Activated B cell treated with CpG ODN at 0.5 μM for 24 hours (primary cell): ENCODE measurements around the gene TRPM4. TPM values are rescaled to one million over a fixed set of nuclear protein-coding genes. Genes with fewer than 3 reads are reported as not detected.

Experiments used
- ATAC-seq: fragments of 200-7000 bp; cut with Tn5 transposase; one replicate; pipeline ENCODE4 v1.10.0; 2021; ENCODE audit warnings: low read depth, mild to moderate bottlenecking, moderate library complexity
- CTCF ChIA-PET: fragments of 350-600 bp; sonication (Branson Sonifier 250); formaldehyde crosslinking; loops from one replicate; lab custom pipeline; 2021; ENCODE audit warnings: antibody characterized with exemption; lab: Charles Lee
- POLR2A ChIA-PET: fragments of 350-600 bp; sonication (Branson Sonifier 250); formaldehyde crosslinking; loops from one replicate; lab custom pipeline; 2021; ENCODE audit warnings: antibody characterized with exemption; lab: Charles Lee
- DNase-seq: peaks from one replicate; pipeline ENCODE4 v3.0.0; 2022
- H3K27ac Mint-ChIP-seq: one replicate; pipeline ENCODE4 v1.8.0; 2020; ENCODE audit warnings: mixed read lengths
- H3K27me3 Mint-ChIP-seq: one replicate; pipeline ENCODE4 v1.8.0; 2021; ENCODE audit warnings: mixed read lengths
- H3K36me3 Mint-ChIP-seq: one replicate; pipeline ENCODE4 v1.8.0; 2021; ENCODE audit warnings: low read depth, mixed read lengths
- H3K4me1 Mint-ChIP-seq: one replicate; pipeline ENCODE4 v1.8.0; 2021; ENCODE audit warnings: mixed read lengths
- H3K4me3 Mint-ChIP-seq: one replicate; pipeline ENCODE4 v1.8.0; 2020; ENCODE audit warnings: mild to moderate bottlenecking, mixed read lengths
- H3K9me3 Mint-ChIP-seq: one replicate; pipeline ENCODE4 v1.8.0; 2020; ENCODE audit warnings: mixed read lengths
- intact Hi-C: fragments of 100-400 bp; cut with micrococcal nuclease; formaldehyde crosslinking; loops from one replicate; pipeline ENCODE4 v1.15.1; 2024
- total RNA-seq: library from RNA; stranded (reverse); gene quantifications from 2 replicates; pipeline ENCODE4 v1.2.3, GENCODE V29; 2022
- TF ChIP-seq, protein P1 (sequence below): fragments of 200-600 bp; IDR thresholded peaks from one replicate; pipeline ENCODE4 v1.8.0; 2022; ENCODE audit warnings: antibody characterized with exemption, mild to moderate bottlenecking

Gene TRPM4
- total RNA-seq, 1 donor from 2014 or later, result not detected

DNA sequence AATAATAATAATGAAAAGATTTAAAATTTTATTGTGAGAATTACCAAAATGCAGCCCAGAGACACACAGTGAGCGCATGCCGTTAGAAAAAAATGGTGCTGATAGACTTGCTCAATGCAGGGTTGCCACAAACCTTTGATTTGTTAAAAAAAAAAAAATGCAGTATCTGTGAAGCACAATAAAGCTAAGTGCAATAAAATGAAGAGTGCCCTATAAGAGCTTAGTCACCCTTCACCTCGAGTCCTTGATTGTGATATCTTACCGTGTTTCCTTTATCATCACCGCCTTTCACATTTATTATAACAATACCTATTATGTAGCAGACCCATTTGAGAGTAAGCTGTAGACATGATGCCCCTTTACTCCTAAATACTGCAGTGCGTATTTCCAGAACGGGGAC lies 84.2 kb downstream of the TRPM4 start:
- no peak for ATAC-seq
- CTCF ChIA-PET, result no interaction called here

DNA sequence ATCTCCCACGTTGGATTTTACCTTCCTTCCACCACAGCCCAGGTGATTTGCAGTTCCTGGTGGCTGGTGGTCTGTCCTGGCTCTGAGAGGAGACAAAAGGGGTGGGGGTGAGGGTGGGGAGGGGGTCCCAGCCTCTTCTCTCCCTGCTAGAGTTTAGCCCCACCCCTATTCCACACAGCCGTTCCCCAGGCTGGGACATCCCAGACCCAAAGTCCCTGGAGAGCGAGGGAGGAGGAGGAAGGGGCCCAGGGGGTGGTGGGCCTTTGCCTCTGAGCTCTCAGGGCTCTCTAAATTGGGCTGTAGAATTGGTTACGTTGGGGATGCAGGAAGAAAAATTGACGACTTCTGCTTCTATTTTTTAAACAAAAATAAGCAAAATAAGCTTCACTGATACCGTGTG lies 85.5 kb downstream of the TRPM4 start:
- Mint-ChIP-seq H3K36me3 (no peaks in the 10 kb centered on the region), H3K4me3 (no peak overlapping the region), H3K27me3 (peaks cover 1% of the 10 kb centered on the region), H3K9me3 (no peaks in the 10 kb centered on the region), H3K4me1 (no peaks in the 10 kb centered on the region), H3K27ac (no peak overlapping the region)
- TF ChIP-seq, protein P1, sequence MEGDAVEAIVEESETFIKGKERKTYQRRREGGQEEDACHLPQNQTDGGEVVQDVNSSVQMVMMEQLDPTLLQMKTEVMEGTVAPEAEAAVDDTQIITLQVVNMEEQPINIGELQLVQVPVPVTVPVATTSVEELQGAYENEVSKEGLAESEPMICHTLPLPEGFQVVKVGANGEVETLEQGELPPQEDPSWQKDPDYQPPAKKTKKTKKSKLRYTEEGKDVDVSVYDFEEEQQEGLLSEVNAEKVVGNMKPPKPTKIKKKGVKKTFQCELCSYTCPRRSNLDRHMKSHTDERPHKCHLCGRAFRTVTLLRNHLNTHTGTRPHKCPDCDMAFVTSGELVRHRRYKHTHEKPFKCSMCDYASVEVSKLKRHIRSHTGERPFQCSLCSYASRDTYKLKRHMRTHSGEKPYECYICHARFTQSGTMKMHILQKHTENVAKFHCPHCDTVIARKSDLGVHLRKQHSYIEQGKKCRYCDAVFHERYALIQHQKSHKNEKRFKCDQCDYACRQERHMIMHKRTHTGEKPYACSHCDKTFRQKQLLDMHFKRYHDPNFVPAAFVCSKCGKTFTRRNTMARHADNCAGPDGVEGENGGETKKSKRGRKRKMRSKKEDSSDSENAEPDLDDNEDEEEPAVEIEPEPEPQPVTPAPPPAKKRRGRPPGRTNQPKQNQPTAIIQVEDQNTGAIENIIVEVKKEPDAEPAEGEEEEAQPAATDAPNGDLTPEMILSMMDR, result no peak
- CTCF ChIA-PET, result no interaction called here
- intact Hi-C loops, result no loop called here
- no peak for ATAC-seq
- POLR2A ChIA-PET, result no interaction called here
- DNase-seq, result no peak

More for the DNA sequence above, 84.2 kb downstream of the TRPM4 start:
- intact Hi-C loops, result no loop called here
- Mint-ChIP-seq H3K27me3 (peaks cover 1% of the 10 kb centered on the region), H3K27ac (no peak overlapping the region), H3K36me3 (no peaks in the 10 kb centered on the region), H3K4me1 (no peaks in the 10 kb centered on the region), H3K9me3 (no peaks in the 10 kb centered on the region), H3K4me3 (no peak overlapping the region)
- TF ChIP-seq, protein P1, result no peak
- POLR2A ChIA-PET, result no interaction called here
- no peak for DNase-seq

DNA sequence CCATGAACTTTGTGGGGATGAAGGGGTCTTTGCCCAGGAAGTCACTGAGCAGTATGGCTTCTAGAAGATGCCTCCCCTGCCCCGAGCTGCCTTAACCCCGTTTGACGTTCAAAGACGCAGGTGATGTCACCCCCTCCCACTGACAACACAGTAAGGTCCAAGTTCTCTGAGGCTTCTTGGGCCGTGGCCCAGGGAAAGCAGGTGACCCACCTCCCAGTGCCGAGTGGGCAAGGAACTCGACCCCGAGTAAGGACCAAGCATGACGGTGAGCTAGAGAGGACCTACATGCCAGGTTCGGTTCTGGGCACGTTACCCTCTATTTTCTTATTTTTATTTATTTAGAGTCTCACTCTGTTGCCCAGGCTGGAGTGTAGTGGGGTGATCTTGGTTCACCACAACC lies 86.1 kb downstream of the TRPM4 start:
- POLR2A ChIA-PET, result no interaction called here
- Mint-ChIP-seq H3K4me1 (no peaks in the 10 kb centered on the region), H3K4me3 (no peak overlapping the region), H3K27me3 (peaks cover 1% of the 10 kb centered on the region), H3K9me3 (no peaks in the 10 kb centered on the region), H3K36me3 (no peaks in the 10 kb centered on the region), H3K27ac (no peak overlapping the region)
- TF ChIP-seq, protein P1, result no peak
- ATAC-seq (no peak), DNase-seq (no peak)
- intact Hi-C loops, result no loop called here
- CTCF ChIA-PET, result no interaction called here

DNA sequence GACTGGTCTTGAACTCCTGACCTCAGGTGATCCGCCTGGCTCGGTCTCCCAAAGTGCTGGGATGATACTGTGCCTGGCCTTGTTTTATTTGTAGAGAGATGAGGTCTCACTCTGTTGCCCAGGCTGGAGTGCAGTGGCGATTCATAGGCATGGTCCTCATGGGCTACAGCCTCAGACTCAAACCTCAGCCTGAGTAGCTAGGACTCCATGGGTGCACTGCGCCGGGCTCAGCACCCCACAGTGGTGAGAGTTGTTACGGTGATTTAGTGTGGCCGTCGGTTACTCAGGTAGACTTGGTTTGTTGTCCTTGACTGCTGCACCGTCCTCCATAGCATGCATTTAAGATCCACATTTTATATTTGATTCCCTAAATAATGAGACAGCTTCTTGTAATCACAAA lies 86.7 kb downstream of the TRPM4 start:
- no peaks in the 10 kb centered on the region for H3K9me3 Mint-ChIP-seq

DNA sequence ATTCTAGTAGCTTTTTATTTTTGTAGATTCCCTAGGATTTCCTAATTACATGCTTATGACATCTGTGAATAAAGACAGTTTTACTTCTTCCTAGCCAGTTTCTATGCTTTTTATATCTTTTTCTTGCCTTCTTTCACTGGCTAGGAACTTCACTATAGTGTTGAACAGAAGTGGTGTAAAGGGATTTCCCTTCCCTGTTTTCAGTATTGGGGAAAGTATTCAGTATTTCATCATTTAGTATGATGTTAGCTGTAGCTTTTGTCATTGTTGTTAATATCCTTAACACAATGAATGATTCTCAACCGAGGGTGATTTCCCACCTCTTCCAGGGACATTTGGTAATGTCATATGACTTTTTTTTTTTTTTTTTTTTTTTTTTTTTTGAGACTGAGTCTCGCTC lies 90.1 kb downstream of the TRPM4 start:
- no peaks in the 10 kb centered on the region for H3K9me3 Mint-ChIP-seq
- no peak overlapping the region for H3K4me3 Mint-ChIP-seq
- DNase-seq, result no peak
- TF ChIP-seq, protein P1, result no peak
- ChIA-PET POLR2A (interaction anchor here (0.7 kb wide), 1 partner anchor 90 kb away, joined by 9 read pairs; no protein-coding TSS in a partner anchor), CTCF (interaction anchor here (0.6 kb wide), 2 partner anchors 16 to 48 kb away, joined by 3 to 4 read pairs; no protein-coding TSS in a partner anchor)
- H3K4me1 Mint-ChIP-seq, result no peaks in the 10 kb centered on the region
- ATAC-seq, result no peak
- intact Hi-C loops, result no loop called here
- H3K27me3 Mint-ChIP-seq, result peaks cover 16% of the 10 kb centered on the region
- H3K36me3 Mint-ChIP-seq, result no peaks in the 10 kb centered on the region
- no peak overlapping the region for H3K27ac Mint-ChIP-seq

More for the DNA sequence above, 86.7 kb downstream of the TRPM4 start:
- peaks cover 1% of the 10 kb centered on the region for H3K27me3 Mint-ChIP-seq
- ChIA-PET CTCF (no interaction called here), POLR2A (no interaction called here)
- no peak for DNase-seq
- H3K4me3 Mint-ChIP-seq, result no peak overlapping the region
- ATAC-seq, result no peak
- intact Hi-C loops, result no loop called here
- H3K4me1 Mint-ChIP-seq, result no peaks in the 10 kb centered on the region
- no peak overlapping the region for H3K27ac Mint-ChIP-seq
- H3K36me3 Mint-ChIP-seq, result no peaks in the 10 kb centered on the region
- TF ChIP-seq, protein P1, result no peak
